ENCODE measurements around the gene NOL3.

DNA sequence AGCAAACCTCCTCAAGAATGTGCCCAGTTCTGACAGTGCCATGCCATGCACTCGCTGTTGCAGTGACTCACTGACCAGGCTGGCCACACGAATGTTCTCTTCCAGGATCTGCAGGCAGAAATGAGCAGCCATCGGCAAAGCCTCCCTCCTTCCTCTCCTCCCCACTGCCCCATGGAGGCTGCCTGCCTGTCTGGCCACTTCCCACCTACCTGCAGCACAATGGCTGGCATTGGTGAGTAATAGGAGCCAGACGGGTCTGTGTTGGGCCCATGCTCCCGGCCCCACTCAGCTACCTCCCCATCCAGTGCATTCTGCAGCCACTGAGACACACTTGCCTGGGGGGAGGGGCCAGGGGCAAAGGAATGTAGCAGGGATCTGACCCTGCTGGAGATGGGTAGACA is 16.2 kb downstream of the NOL3 start:
- TF ChIP-seq ZNF423 (CRISPR knock-in tag; IDR thresholded peaks at IDR 0.05): no peak
- TF ChIP-seq, protein P1, sequence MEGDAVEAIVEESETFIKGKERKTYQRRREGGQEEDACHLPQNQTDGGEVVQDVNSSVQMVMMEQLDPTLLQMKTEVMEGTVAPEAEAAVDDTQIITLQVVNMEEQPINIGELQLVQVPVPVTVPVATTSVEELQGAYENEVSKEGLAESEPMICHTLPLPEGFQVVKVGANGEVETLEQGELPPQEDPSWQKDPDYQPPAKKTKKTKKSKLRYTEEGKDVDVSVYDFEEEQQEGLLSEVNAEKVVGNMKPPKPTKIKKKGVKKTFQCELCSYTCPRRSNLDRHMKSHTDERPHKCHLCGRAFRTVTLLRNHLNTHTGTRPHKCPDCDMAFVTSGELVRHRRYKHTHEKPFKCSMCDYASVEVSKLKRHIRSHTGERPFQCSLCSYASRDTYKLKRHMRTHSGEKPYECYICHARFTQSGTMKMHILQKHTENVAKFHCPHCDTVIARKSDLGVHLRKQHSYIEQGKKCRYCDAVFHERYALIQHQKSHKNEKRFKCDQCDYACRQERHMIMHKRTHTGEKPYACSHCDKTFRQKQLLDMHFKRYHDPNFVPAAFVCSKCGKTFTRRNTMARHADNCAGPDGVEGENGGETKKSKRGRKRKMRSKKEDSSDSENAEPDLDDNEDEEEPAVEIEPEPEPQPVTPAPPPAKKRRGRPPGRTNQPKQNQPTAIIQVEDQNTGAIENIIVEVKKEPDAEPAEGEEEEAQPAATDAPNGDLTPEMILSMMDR (IDR thresholded peaks at IDR 0.05): no peak
- TF ChIP-seq, protein P2, sequence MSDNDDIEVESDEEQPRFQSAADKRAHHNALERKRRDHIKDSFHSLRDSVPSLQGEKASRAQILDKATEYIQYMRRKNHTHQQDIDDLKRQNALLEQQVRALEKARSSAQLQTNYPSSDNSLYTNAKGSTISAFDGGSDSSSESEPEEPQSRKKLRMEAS (CRISPR knock-in tag; IDR thresholded peaks at IDR 0.05): no peak
